ENCODE measurements around the gene PPP1R13L. TPM values are rescaled to one million over a fixed set of nuclear protein-coding genes. Genes with fewer than 3 reads are reported as not detected.

The PPP1R13L gene
- 35.8 to 49.1 TPM (median 40.0 TPM) in 5 replicates for total RNA-seq (2022; extraction: Qiagen RNA extraction)

GRCh38 chr19:45404557-45405434 is at the start of gene PPP1R13L:
PPP1R13L (minus strand) TSS chr19:45405069; CDS start chr19:45398318, 6,751 bp downstream.

DNA sequence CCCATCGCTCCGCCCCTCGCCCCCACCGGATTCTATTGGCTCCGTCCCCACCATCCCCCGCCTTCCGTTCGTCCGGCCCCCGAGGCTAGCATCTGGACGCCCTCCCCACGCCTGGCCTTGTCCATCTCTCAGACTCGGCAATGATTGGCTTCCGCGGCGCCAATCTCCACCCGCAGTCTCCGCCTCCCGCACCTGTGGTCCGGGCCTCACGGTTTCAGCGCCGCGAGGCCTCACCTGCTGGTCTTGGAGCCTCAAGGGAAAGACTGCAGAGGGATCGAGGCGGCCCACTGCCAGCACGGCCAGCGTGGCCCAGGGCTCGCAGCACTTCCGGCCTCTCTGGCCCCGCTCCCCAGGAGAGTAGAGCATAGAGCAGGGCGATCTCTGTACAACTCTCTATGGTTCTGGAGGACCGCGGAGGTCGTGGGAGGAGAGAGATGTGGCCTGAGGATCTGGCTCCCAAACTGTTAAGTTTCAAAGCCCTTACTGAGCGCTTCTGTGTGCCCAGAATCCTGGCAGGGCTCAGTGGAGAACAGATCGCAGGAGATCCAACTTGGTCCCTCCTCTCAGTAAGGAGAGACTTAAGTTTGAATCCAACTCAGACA is 18.8 kb upstream of the PPP1R13L start, which contains the start of gene ERCC1:
TSS of gene ERCC1 (minus strand) at position 329 of the 602 bp plus-strand sequence. CDS start 543 bp downstream, outside the sequence.

GRCh38 chr19:45406226-45407090 is 1.6 kb upstream of the PPP1R13L start, which contains the start of gene POLR1G:
POLR1G (plus strand) TSS chr19:45406644; CDS start chr19:45406697, 53 bp downstream.

DNA sequence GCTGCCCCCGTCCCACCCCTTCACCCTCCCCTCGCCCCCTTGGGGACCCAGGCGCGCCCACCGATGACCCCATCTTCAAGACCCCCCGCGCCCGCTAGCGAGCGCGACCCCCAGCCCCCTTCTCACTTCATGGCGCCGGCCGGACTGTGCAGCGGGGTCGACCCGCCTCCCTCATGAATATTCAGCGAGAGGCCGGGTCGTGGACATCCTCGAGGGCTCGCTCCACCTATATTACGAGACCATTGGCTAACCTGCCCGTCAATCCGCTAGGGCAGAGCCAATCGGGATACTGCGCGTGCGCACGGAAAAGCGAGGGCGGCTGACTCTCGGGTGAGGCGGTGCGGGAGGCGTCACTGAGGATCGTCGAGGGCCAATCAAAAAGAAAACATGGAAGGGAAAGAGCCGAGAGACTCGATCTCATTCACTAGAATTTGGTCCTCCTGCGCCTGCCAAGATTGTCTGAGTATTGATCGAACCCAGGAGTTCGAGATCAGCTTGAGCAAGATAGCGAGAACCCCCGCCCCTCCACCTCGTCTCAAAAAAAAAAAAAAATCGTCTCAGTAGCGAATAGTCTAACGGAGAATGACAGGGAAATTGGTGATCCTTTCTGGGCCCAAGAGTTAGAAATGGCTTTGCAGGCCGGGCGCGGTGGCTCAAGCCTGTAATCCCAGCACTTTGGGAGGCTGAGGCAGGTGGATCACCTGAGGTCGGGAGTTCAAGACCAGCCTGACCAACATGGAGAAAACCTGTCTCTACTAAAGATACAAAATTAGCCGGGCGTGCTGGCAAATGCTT is 34.3 kb downstream of the PPP1R13L start, which contains the start of gene ERCC2:
TSS of gene ERCC2 (minus strand) at position 164 of the 795 bp plus-strand sequence. CDS start at position 131, 33 bp downstream.

GRCh38 chr19:45340232-45340898 is 64.5 kb downstream of the PPP1R13L start, which contains the start of gene KLC3:
KLC3 (plus strand) TSS chr19:45340750; CDS start chr19:45345542, 4,792 bp downstream.

Other genes starting within 250 kb of the PPP1R13L start
- 0.51 to 1.2 TPM (median 0.93 TPM) in 5 replicates for gene NKPD1, start 244.1 kb downstream of the PPP1R13L start, total RNA-seq (2022; extraction: Qiagen RNA extraction)
- 39.5 to 51.0 TPM (median 45.7 TPM) in 5 replicates for gene TRAPPC6A, start 226.8 kb downstream of the PPP1R13L start, total RNA-seq (2022; extraction: Qiagen RNA extraction)
- gene BLOC1S3, start 226.3 kb downstream of the PPP1R13L start, total RNA-seq (2022; extraction: Qiagen RNA extraction) = 27.5 to 36.7 TPM (median 32.6 TPM) in 5 replicates
- gene EXOC3L2, start 159.7 kb downstream of the PPP1R13L start, total RNA-seq (2022; extraction: Qiagen RNA extraction) = 1.3 to 2.5 TPM (median 2.3 TPM) in 5 replicates
- 6.8 to 10.1 TPM (median 8.3 TPM) in 5 replicates for gene MARK4, start 153.8 kb downstream of the PPP1R13L start, total RNA-seq (2022; extraction: Qiagen RNA extraction)
- gene CKM, start 82.2 kb downstream of the PPP1R13L start, total RNA-seq (2022; extraction: Qiagen RNA extraction) = 0.05 to 0.07 TPM (median 0.06 TPM) in 3 of 5 replicates, not detected in the others
- 0.85 to 1.2 TPM (median 1.2 TPM) in 5 replicates for gene KLC3, start 64.3 kb downstream of the PPP1R13L start, total RNA-seq (2022; extraction: Qiagen RNA extraction)
- gene ERCC2, start 34.5 kb downstream of the PPP1R13L start, total RNA-seq (2022; extraction: Qiagen RNA extraction) = 9.4 to 13.9 TPM (median 12.3 TPM) in 5 replicates
- 42.2 to 51.6 TPM (median 45.0 TPM) in 5 replicates for gene POLR1G, start 1.6 kb upstream of the PPP1R13L start, total RNA-seq (2022; extraction: Qiagen RNA extraction)
- 135 to 175 TPM (median 167 TPM) in 5 replicates for gene ERCC1, start 18.8 kb upstream of the PPP1R13L start, total RNA-seq (2022; extraction: Qiagen RNA extraction)
- 8.7 to 13.2 TPM (median 10.6 TPM) in 5 replicates for gene FOSB, start 62.9 kb upstream of the PPP1R13L start, total RNA-seq (2022; extraction: Qiagen RNA extraction)
- 11.7 to 14.4 TPM (median 12.6 TPM) in 5 replicates for gene RTN2, start 92.0 kb upstream of the PPP1R13L start, total RNA-seq (2022; extraction: Qiagen RNA extraction)
- gene PPM1N, start 93.4 kb upstream of the PPP1R13L start, total RNA-seq (2022; extraction: Qiagen RNA extraction) = 6.2 to 9.9 TPM (median 6.9 TPM) in 5 replicates
- gene VASP, start 102.4 kb upstream of the PPP1R13L start, total RNA-seq (2022; extraction: Qiagen RNA extraction) = 212 to 260 TPM (median 239 TPM) in 5 replicates
- 12.5 to 18.5 TPM (median 16.9 TPM) in 5 replicates for gene OPA3, start 179.7 kb upstream of the PPP1R13L start, total RNA-seq (2022; extraction: Qiagen RNA extraction)
- gene GPR4, start 197.1 kb upstream of the PPP1R13L start, total RNA-seq (2022; extraction: Qiagen RNA extraction) = 0.15 to 0.66 TPM (median 0.22 TPM) in 5 replicates
- gene EML2, start 234.3 kb upstream of the PPP1R13L start, total RNA-seq (2022; extraction: Qiagen RNA extraction) = 19.3 to 27.2 TPM (median 23.1 TPM) in 5 replicates